ENCODE measurements around the gene NUP62. TPM values are rescaled to one million over a fixed set of nuclear protein-coding genes. Genes with fewer than 3 reads are reported as not detected.

The NUP62 gene
- total and polyA plus RNA-seq, 2 of the 8 experiments (the other 6 are each of a cell fraction or from before 2014, with no cell fraction given): 50.0 to 107 TPM

GRCh38 chr19:49926515-49926914 is 2.8 kb downstream of the NUP62 start:
- Histone ChIP-seq H3K4me2 (ENCODE audit: insufficient read depth in 1 of 2, low read depth in 2 of 2, low read length in 2 of 2) (no peak overlapping the region; a peak in 1 of 4 replicates), H3K4me3 (ENCODE audit: extremely low read depth in 1 of 4, insufficient read depth in 2 of 4, low read depth in 3 of 4, low read length in 4 of 4) (no peak overlapping the region), H3K36me3 (ENCODE audit: control insufficient read depth in 2 of 4, insufficient read depth in 4 of 4, low read length in 3 of 4) (peaks cover 19 to 41% (median 28%) of the 10 kb centered on the region in 4 experiments), H3K79me1 (ENCODE audit: low read depth, low read length) (peaks cover 19% of the 10 kb centered on the region), H2BK12ac (ENCODE audit: low read depth, low read length) (no peak overlapping the region), H3K9ac (replicated peaks in 1 of 4; ENCODE audit: extremely low read depth in 1 of 4, low read depth in 3 of 4, low read length in 3 of 4) (no peak overlapping the region; a peak in 2 of 7 replicates), H3K14ac (ENCODE audit: insufficient read length) (no peak overlapping the region), H2BK20ac (ENCODE audit: low read length) (no peak overlapping the region), H2BK15ac (ENCODE audit: low read length) (no peak overlapping the region), H3K4me1 (replicated peaks in 1 of 4; ENCODE audit: control insufficient read depth in 3 of 4, insufficient read depth in 4 of 4, low read length in 3 of 4) (peaks cover 0 to 16% (median 3%) of the 10 kb centered on the region in 4 experiments; a peak in 5 of 7 replicates), H4K8ac (ENCODE audit: extremely low read depth, insufficient read depth, low read length) (no peak overlapping the region; the same call in 1 of the 2 replicates), H4K5ac (ENCODE audit: insufficient read length, low read depth, low read length) (no peak overlapping the region), H3K56ac (replicated peaks; ENCODE audit: insufficient read length, low read depth, low read length) (no peak overlapping the region), H3K27ac (ENCODE audit: low read depth, low read length) (no peak overlapping the region), H4K20me1 (replicated peaks in 1 of 2; ENCODE audit: control insufficient read depth in 1 of 2, insufficient read depth in 2 of 2, low read length in 2 of 2) (peaks cover 27 to 38% of the 10 kb centered on the region in 2 experiments), H2AK5ac (ENCODE audit: low read depth, low read length) (no peak overlapping the region), H2AFZ (ENCODE audit: low read length) (no peak overlapping the region), H3K23me2 (ENCODE audit: low read depth, low read length) (peaks cover 9% of the 10 kb centered on the region), H3K23ac (ENCODE audit: insufficient read length) (no peak overlapping the region), H2BK5ac (ENCODE audit: low read depth, low read length) (no peak overlapping the region), H3K79me2 (ENCODE audit: control insufficient read depth in 1 of 2, insufficient read depth in 2 of 2, low read length in 2 of 2) (peaks cover 24 to 74% of the 10 kb centered on the region in 2 experiments), H3K18ac (ENCODE audit: extremely low read depth, low read length) (no peak overlapping the region), H3K9me3 (ENCODE audit: insufficient read depth in 2 of 2, low read depth in 1 of 2, low read length in 1 of 2) (no peaks in the 10 kb centered on the region), H3K27me3 (replicated peaks in 1 of 4; ENCODE audit: control insufficient read depth in 3 of 4, extremely low read depth in 1 of 4, insufficient read depth in 3 of 4, low read length in 3 of 4) (no peaks in the 10 kb centered on the region), H2BK120ac (replicated peaks; ENCODE audit: low read depth, low read length) (no peak overlapping the region), H3K4ac (replicated peaks; ENCODE audit: insufficient read length, low read depth, low read length) (no peak overlapping the region), H4K91ac (replicated peaks; ENCODE audit: insufficient read length, low read length) (no peak overlapping the region)
- no peak for DNase-seq (ENCODE audit: low read depth in 1 of 2, low spot score in 2 of 2)
- TF ChIP-seq CBX5 (IDR thresholded peaks at IDR 0.05; ENCODE audit: low read depth, low read length) (no peak), TEAD4 (IDR thresholded peaks at IDR 0.05; ENCODE audit: low read depth, low read length) (no peak), KDM5A (IDR thresholded peaks at IDR 0.05; ENCODE audit: low read length) (no peak), TAF7 (optimal IDR thresholded peaks at IDR 0.05; ENCODE audit: borderline replicate concordance, low read depth, low read length) (no peak), SIN3A (conservative IDR thresholded peaks at IDR 0.05 in 1 of 2, IDR thresholded peaks at IDR 0.05 in 1 of 2; ENCODE audit: low read depth in 1 of 2, low read length in 2 of 2) (no peak), RAD21 (IDR thresholded peaks at IDR 0.05 in 1 of 2, conservative IDR thresholded peaks at IDR 0.05 in 1 of 2; ENCODE audit: low read depth in 2 of 2, low read length in 2 of 2) (no peak), ZNF274 (IDR thresholded peaks at IDR 0.05; ENCODE audit: borderline replicate concordance, extremely low read depth, low read length) (no peak)
- POLR2A ChIA-PET (ENCODE audit: partially characterized antibody): interaction anchor here (1.1 to 15.1 kb wide), 4 partner anchors 14 to 76 kb away, joined by 3 to 373 read pairs (median 12); partner anchors contain the start of gene PTOV1
- FAIRE-seq: no peak
- 90% methylated on average over 10 of the region's 10 CpGs; no CpG with 5 or more reads in 1 of the 2 experiments for WGBS, 2 experiments (ENCODE audit: extremely low coverage in 1 of 2, insufficient coverage in 1 of 2, insufficient read length in 1 of 2, insufficient replicate concordance in 2 of 2, low coverage in 1 of 2, low lambda C conversion rate in 2 of 2, missing lambda C conversion rate in 1 of 2)
- CTCF ChIA-PET (ENCODE audit: partially characterized antibody): interaction anchor here (3.2 kb wide), 1 partner anchor 12 kb away, joined by 18 read pairs; no protein-coding TSS in a partner anchor

Measured in H1 (cell line).